Measurements from ENCODE around the gene OFD1.
A peak's percentile ranks its signal among the peaks of the same experiment; 100 is the strongest.

The OFD1 gene, protein sequence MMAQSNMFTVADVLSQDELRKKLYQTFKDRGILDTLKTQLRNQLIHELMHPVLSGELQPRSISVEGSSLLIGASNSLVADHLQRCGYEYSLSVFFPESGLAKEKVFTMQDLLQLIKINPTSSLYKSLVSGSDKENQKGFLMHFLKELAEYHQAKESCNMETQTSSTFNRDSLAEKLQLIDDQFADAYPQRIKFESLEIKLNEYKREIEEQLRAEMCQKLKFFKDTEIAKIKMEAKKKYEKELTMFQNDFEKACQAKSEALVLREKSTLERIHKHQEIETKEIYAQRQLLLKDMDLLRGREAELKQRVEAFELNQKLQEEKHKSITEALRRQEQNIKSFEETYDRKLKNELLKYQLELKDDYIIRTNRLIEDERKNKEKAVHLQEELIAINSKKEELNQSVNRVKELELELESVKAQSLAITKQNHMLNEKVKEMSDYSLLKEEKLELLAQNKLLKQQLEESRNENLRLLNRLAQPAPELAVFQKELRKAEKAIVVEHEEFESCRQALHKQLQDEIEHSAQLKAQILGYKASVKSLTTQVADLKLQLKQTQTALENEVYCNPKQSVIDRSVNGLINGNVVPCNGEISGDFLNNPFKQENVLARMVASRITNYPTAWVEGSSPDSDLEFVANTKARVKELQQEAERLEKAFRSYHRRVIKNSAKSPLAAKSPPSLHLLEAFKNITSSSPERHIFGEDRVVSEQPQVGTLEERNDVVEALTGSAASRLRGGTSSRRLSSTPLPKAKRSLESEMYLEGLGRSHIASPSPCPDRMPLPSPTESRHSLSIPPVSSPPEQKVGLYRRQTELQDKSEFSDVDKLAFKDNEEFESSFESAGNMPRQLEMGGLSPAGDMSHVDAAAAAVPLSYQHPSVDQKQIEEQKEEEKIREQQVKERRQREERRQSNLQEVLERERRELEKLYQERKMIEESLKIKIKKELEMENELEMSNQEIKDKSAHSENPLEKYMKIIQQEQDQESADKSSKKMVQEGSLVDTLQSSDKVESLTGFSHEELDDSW
- 6.4 to 23.4 (median 18.5) reads per million in 17 experiments for total RNA-seq

DNA sequence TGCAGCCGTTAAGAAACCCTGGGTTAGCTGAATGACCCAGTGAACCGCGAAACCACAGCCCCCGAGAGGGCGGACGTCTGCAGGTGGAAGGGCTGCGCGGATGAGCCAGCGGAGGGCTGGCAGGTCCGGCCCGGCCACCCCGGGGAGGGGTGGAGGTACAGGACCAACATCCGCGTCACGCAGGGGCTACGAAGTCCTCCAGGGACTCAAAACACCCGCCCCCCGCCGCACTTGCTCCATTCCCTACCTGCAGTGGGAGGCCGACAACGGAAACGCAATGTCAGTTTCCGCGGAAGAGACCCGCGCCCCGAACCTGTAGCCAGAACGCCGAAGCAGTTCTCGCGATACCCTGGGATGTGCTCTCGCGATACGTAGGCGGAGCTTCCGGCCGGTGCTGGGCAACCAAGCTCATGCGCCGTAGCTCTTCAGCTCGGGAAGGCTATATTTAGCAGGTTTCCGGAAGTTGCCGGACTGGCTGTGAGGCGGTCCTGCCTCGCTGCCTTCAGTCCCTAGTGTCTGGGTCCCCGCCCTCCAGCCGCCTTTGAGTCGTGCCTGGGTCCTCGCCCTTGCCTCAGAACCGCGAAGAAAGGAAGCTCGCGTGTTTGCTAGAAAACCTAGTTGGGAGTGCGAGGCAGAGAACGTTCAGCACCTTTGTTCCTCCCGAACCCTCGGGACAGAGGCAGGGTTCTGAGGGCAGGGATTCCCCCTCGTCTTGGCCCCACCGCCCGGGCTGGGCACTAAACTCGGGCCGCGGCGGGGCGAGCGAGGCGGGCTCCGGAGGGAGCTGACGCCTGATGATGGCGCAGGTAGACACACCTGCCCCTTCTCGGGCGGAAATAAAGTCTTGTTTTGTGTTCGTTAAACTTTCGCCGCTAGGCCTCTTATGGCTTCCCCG is at the start of gene OFD1, which contains the start of gene TRAPPC2:
TSS of gene OFD1 (plus strand) at position 471 of the 895 bp plus-strand sequence. CDS start at position 795, 324 bp downstream.
TSS of gene TRAPPC2 (minus strand) at position 343 of the 895 bp plus-strand sequence. CDS start 14,657 bp downstream, outside the sequence.
- peak; percentile 91 to 96 (median 94) for DNase-seq

DNA sequence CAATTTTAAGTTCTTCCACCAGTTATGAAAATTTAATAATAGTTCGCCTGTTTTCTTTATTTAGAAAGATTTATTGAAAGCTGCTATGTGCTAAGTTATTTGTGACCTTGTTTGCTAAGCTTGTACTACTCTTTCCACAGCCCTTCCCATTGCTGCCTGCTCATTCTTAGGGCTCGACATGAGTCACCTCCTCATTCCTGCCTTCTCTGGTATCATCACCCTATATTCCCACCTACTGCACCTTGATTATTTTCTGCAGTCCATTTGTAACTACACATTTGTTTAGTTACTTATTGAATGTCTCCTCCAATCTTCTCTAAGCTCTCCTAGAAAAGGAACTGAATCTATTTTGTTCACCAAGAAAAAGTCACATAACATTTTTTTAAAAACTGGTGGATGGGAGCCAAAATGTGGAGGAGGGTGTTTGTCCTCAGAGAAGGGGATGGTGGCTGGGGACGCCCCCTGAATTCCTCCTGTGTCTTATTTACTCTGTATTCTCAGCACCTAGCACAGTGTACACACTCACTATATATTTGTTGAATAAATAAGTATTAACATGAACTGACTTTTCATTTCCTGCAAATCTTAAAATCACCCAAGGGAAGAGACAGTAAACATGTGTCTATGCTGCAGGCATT is 49.3 kb upstream of the OFD1 start:
- DNase-seq: peak in 2 of 4 experiments; percentile 7 to 28

DNA sequence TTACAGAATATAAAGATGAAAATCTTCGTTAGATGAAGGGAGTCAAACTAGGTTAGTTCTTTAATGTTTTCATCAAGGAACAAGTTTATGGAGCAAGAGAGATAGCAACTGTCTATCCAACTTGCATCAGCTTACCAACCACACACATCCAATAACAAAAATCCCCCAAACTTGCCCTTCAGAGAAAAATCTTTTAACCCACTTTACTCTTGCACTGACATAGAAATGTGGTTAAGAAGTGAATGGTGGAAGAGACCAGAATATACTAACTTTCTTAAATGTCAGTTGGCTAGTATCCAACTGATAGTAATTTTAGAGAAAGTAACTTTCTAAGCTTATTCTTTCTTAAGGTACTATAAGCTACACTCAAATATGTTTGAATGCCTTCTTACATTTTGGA is 47.3 kb upstream of the OFD1 start:
- no peak for DNase-seq

DNA sequence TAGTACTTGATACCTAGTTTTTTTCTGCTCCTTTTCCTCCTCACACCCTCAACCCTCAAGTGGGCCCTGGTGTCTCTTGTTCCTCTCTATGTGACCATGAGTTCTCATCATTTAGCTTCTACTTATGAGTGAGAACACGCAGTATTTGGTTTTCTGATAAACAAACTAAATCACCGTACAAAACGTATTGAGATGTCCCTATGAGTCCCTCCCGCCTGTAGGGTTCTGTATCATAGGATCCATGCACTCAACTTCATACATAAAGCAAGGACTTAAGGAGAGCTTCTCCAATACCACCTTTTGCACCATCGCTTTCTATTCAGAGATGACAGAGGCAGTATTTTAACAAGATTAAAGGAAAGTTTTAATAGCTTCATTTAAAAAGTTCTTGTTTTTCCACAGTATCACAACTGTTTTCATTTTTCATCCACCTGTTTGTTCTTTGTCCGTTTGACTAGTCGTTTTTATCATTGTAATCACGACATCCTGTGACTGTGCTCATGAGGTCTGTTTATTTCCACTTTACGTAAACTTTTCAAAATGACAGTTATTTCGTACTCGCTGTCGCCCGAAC is 46.1 kb upstream of the OFD1 start:
- DNase-seq: no peak

DNA sequence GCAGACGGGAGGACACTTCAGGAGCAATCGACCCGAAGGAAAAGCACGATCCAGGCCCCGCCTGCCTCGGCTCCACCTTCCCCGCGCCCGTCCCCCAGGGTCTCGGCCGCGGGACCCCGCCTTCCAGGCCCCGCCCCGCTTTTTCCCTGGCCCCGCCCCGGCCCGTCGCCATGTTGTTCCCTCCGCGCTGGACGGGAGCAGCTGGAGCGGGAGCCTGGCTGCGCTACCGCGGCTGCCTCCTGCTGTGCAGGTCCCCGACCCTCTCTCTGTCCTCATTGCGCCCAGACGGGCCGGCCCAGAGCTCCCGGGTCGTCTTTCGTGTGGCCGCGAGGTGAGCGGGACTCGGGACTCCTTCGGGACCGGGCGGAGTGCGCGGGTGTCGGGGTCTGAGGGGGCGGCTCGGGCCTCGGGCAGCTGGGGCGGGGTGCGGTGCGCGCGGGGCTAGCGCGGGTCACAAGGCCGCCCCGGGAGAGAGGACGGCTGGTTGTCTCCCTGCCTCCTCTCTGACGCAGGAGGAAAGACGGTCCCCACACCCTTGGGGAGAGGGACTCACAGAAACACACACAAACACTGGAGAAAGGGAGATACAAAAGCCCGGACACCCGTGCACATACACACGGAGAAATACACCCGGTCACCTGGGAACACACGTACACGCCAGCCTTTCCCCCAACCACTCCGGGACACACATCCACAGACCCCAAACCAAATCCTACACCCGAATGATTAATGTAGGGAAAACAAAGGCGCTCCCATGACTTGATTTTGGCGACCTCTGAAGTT is 45.4 kb upstream of the OFD1 start, which contains the start of gene RAB9A:
TSS of gene RAB9A (plus strand) at position 171 of the 783 bp plus-strand sequence. CDS start 19,619 bp downstream, outside the sequence.
- peak; percentile 82 to 91 (median 86) for DNase-seq

DNA sequence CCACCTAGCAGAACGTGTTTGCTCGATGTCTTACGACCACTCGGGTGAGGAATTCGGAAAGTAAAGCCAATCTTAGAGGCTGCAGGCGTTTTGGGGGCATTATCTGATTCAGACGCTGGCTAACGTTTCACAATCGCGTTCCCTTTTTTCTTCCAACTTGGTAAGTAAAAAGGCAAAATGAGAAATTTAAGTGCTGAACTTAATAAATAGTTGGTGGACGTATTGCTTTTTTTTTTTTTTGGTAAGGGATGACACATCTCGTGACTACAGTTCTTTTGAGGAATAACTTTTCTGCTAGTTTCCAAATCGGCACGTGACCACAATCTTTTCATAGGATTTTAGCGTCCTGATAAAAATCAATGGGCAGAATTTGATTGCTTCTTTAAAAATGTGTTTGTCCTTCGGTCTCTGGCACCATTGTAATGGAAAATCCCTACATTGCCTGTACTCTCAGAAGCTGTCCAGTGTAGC is 44.8 kb upstream of the OFD1 start:
- DNase-seq: peak; percentile 22 to 59 (median 37)

DNA sequence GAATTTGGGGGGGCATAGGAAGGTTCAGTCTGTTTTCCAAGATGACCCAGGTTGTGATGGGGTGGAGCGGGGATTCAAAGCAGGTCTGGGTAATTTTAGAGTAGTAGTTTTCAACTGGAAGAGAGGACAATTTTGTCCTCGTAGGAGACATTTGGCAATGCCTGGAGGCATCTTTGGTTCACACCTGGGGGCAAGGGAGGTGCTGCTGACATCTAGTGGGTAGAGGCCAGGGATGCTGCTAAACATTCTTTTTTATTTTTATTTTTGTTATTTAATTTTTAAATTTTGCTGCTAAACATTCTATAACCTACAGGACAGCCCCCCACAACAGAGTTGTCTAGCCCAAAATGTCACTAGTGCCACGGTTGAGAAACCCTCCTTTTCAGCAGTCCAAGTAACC is 43.7 kb upstream of the OFD1 start:
- DNase-seq: no peak

DNA sequence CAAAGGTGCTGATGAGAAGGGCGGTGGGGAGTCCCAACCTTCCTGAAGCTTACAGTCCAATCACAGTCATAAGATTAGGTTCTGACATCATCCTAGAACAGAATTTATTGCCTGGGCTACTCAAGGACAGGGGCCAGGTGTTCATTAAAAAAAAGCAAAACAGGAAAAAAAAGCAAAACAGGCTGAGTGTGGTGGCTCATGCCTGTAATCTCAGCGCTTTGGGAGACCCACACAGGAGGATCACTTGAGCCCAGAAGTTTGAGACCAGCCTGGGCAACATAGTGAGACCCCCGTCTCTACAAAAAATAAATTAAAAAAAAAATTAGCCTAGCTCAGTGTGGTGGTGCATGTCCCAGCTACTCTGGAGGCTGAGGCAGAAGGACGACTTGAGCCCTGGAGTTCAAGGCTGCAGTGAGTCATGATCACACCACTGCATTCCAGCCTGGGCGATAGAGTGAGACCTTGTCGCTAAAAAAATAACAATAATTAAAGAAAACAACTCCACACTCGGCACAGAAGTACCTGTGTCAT is 42.6 kb upstream of the OFD1 start:
- no peak for DNase-seq

DNA sequence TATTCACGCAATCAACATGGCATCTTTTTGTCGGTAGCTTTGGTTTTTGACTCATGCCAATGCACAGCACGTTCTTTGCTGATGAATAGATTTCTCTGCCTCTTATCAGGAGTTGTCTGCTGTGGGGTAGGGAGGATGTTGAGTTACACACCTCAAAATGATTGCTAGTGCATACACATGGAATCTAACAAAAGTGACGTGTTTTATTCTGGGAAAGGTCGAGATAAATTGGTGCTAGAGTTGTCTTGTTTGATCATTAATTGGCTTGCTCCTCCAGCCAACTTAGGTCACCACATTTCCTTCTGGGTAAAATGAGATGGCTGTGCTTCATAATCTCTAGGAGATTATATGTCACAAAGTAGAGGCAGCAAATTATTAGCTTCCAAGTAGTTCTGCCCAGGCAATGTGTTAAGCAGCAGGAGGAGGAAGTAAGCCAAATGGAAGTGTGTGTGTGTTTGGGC is 41.7 kb upstream of the OFD1 start:
- no peak for DNase-seq

DNA sequence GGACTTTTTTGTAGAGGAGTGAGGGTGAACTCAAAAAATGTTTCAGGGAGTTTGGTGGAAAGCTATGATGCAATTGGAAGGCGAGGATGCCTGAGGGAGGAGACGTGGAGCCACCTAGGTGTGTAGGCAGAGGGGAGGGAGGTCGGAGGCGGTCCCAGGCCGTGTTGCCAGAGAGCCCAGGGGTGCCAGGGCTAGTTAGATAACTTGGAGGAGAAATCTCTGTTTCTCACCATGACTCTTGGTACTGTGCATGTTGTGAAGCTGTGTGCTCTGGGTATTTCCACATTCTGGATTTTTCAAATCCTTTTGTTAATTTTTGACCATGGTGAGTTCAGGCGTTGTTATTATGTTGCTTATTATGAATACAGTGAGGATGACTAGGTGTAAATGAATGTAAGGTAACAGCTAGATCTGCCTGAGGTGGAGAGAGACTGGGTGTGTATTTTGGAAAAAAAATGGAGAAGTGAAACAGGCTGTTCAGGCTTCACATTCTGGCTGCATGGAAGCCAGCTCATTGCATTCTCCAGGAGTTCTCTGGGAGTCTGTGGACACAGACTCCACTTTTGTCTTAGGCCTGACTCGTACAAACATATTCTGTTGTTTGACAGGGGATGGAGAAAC is 41.1 kb upstream of the OFD1 start:
- DNase-seq: peak; percentile 13 to 32 (median 26)

DNA sequence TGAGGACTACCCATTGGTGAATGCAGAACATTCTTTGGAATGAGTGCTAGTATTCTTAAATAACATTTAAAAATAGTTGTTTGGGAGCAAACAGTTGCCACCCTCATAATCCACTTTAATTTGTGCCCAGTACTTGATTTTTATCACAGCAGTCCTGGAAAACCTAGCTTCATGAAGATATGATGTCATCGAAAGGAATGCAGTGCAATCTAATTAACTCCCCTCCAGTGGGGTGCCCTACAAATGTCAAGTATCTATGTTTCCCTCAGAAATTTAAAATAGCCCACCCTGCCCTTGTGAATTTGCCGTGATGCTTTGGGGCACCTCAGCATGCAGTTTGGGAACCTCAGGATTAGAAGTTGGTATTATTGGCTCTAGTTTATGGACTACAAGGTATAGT is 40.2 kb upstream of the OFD1 start:
- no peak for DNase-seq

DNA sequence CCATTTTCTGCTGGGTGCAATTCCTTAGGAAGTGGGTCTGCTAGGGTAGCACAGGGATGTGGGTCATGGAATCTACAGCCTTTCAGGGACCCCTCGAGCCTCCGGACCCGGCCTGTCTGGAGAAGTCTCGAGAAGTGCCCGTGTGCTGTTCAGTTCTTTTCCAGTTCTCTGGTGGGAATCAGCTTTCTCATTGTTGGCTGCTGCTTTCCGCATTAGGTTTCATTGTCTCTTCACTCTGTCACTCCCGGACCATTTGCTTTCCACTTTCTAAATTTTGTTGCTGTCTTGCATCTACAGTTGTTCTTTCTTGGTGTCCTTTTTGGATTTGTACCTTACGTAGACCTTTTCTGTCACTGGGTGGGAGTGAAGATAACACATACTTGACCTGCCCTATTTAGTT is 39.6 kb upstream of the OFD1 start:
- no peak for DNase-seq

DNA sequence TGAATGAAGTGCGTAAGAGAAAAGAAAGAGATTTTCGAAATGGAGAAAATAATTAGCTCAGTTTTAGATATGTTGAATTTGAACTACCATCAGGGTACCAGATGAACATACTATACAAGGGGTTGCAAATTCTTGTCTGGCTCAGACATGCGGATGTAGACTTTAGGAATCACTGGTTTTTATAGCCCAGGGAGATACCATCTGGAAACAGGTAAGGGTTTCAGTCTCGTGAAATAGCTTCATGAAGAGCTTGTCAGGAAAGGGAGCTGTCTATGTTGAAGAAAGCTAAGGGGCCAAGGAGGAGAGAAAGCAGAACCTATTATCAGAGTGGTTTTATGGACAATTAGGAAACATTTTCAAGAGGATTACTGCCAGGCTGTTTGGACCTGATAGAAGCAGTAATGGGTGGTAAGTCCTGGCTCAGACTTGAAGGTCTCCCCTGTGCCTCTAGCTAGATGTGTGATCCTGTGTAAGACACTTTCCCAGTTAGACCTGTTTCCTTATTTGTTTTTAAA is 38.9 kb upstream of the OFD1 start:
- no peak for DNase-seq

DNA sequence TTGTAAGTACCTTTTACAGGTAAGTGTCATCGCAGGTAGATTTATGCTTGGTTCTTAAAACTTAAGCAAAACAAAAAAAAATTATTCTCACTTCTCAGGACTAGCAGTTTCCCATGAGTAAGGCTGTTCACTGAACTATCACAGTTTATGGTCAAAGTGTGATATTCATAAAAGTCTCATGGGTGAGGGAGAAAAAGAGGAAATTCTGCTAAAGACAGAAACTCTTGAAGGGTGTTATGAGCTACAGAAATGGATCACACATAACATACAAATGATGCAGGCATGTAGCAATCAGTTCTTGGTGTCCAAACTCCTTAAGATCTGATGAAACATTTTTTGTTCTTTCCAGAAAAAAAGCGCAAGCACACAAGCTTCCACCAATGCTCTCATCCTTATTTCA is 37.1 kb upstream of the OFD1 start:
- peak in 3 of 4 experiments; percentile 35 to 75 (median 58) for DNase-seq

DNA sequence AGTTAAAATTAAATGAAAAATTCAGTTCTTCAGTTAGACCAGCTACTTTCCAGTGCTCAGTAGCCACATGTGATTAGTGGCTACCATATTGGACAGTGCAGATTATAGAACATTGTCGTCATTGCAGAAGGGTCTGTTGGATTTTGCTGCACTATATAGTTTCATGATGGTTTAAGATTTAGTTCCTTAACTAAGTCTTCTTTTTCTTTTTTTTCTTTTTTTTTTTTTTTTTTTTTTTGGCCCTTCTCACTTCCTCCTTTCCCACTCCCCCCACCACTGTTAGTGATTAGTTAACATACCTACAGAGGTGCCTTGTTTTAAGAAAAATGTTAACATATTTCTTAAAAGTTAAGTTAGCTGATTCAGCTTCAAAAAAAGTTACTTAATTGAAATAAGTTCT is 36.6 kb upstream of the OFD1 start:
- DNase-seq: peak in 1 of 4 experiments; percentile 8

DNA sequence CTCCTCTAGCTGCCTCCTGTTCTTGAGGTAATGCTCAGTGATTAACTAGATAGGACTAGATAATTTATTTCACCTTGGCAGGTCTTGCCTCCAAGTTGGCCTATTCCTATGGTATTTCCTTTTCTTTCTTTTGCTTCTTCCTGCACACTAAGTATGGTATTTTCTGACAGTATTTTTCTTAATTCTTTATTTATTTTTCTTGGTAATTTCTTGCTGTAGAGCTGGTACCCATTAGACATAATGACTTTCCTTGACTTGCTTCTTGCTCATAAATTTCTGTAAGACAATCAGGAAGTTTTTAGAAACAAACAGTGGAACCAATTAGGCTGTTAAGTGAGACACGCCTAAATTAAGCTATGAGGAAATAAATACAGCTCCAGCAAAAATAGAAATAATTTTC is 36.1 kb upstream of the OFD1 start:
- no peak for DNase-seq

DNA sequence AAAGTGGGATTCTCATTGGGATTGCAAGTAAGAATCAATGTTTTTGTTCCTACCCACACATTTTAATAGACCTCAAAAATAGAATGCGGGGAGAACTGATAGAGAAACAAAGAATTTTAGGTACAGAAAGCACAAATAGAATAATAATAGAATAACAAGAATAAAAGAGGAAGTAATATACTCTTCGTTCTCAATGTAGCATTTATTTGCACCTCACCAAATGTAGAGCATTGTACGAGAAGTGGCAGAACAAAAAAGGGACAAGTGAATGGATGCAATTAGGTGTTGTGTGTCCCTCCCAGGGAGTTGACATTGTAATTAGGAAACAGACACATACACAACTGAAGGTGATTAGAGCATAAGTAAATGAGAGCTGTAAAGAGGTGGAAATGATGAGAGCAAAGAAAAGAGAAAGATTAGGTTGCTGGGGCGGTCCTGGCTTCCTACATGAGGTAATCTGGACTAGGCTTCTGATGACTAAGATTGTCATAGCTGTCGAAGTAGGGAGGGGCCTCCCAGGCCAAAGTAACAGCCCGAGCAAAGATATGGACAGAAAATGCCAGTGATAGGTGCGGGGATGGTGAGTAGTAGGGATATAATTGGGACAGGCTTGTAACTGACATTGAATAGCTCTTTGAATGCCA is 35.2 kb upstream of the OFD1 start:
- peak in 2 of 4 experiments; percentile 25 to 32 for DNase-seq

DNA sequence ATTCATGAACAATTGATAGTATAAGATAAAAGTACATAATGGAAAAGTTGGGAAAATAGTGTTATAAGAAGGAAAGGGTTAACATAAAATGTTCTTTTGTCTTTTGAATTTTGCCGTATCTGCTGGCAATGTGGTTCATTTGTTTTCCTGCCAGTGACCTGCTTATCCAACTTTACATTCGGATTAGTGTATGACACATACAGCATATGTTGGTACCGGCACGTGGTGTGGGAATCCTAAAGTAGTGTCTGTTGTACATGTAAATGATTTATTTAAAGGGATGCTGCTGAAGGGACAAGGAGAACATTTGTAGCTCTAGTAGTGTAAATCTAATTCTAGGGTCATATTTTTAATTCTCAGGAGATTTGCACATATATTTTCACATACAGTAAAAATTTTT is 34.2 kb upstream of the OFD1 start:
- no peak for DNase-seq
